ENCODE data around the gene FAM193A.
"Not testable (repeated sequence)": the region's sequence is repeated elsewhere in the genome, so short reads cannot be mapped to it uniquely, and the experiment has no call there.

The FAM193A gene

DNA sequence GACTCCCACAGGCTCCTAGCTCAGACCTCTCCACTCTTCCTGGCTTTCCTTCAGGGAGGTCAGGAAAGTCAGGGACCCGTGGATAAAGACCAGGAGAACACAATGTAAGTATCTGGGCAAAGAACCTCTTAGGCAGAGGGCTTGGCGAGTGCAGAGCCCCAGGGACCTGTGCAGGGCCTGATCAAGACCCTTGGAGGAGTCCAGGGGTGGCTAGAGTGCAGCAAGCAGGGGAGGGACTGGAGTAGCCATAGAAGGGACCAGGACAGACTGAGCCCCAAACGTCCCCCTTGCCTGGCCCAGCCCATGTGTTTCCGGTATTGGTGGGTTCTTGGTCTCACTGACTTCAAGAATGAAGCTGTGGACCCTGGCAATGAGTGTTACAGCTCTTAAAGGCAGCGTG, 225.6 kb downstream of the FAM193A start:
- H3K4me3 ChIP-seq (ENCODE audit: low read length) = no peak overlapping the region
- H3K4me2 ChIP-seq (ENCODE audit: low read length) = no peak overlapping the region
- H3K4ac ChIP-seq (ENCODE audit: low read depth, low read length) = no peak overlapping the region
- no peak overlapping the region for H3K27ac ChIP-seq (ENCODE audit: low read depth, low read length)
- no peak overlapping the region for H2BK120ac ChIP-seq (ENCODE audit: low read depth, low read length)
- DNase-seq = no peak
- no peak overlapping the region for H3K23ac ChIP-seq (ENCODE audit: low read length)
- H3K4me1 ChIP-seq (ENCODE audit: control insufficient read depth, low read depth, low read length) = no peaks in the 10 kb centered on the region
- H2BK5ac ChIP-seq (ENCODE audit: low read length) = no peak overlapping the region
- no CpG with 5 or more reads among the region's 5 CpGs for WGBS (ENCODE audit: extremely low coverage, insufficient coverage, low lambda C conversion rate)
- H3K9ac ChIP-seq (ENCODE audit: low read length) = no peak overlapping the region
- no peak overlapping the region for H2AK5ac ChIP-seq (ENCODE audit: low read length)
- H4K8ac ChIP-seq (ENCODE audit: low read depth, low read length) = no peak overlapping the region
- no peaks in the 10 kb centered on the region for H3K79me1 ChIP-seq (ENCODE audit: low read length)
- no peaks in the 10 kb centered on the region for H3K79me2 ChIP-seq (ENCODE audit: control insufficient read depth, insufficient read depth, low read length)
- H4K5ac ChIP-seq (ENCODE audit: low read length) = no peak overlapping the region
- no peak overlapping the region for H2BK15ac ChIP-seq (replicated peaks; ENCODE audit: low read depth)
- H3K18ac ChIP-seq (ENCODE audit: low read length) = no peak overlapping the region
- H3K36me3 ChIP-seq (ENCODE audit: control insufficient read depth, insufficient read depth, low read length) = no peaks in the 10 kb centered on the region
- no peak overlapping the region for H3K56ac ChIP-seq (ENCODE audit: low read length)
- no peaks in the 10 kb centered on the region for H3K27me3 ChIP-seq (ENCODE audit: insufficient read depth, low read length, poor library complexity)

GRCh38 chr4:2762486-2763370, 226.3 kb downstream of the FAM193A start:
- not testable (repeated sequence) for H3K9ac ChIP-seq (ENCODE audit: low read length); H3K18ac ChIP-seq (ENCODE audit: low read length); H4K8ac ChIP-seq (ENCODE audit: low read depth, low read length); H2AK5ac ChIP-seq (ENCODE audit: low read length); H3K4me2 ChIP-seq (ENCODE audit: low read length); H3K27ac ChIP-seq (ENCODE audit: low read depth, low read length); H3K36me3 ChIP-seq (ENCODE audit: control insufficient read depth, insufficient read depth, low read length); H2BK120ac ChIP-seq (ENCODE audit: low read depth, low read length); H3K4ac ChIP-seq (ENCODE audit: low read depth, low read length); H2BK5ac ChIP-seq (ENCODE audit: low read length); H3K56ac ChIP-seq (ENCODE audit: low read length); H3K27me3 ChIP-seq (ENCODE audit: insufficient read depth, low read length, poor library complexity); H3K79me1 ChIP-seq (ENCODE audit: low read length); H4K5ac ChIP-seq (ENCODE audit: low read length); H2BK15ac ChIP-seq (replicated peaks; ENCODE audit: low read depth); H3K4me1 ChIP-seq (ENCODE audit: control insufficient read depth, low read depth, low read length); H3K4me3 ChIP-seq (ENCODE audit: low read length); H3K23ac ChIP-seq (ENCODE audit: low read length); H3K79me2 ChIP-seq (ENCODE audit: control insufficient read depth, insufficient read depth, low read length)
- whole genome bisulfite sequencing (ENCODE audit: extremely low coverage, insufficient coverage, low lambda C conversion rate) = no CpG with 5 or more reads among the region's 42 CpGs
- DNase-seq = peak; percentile 26

DNA sequence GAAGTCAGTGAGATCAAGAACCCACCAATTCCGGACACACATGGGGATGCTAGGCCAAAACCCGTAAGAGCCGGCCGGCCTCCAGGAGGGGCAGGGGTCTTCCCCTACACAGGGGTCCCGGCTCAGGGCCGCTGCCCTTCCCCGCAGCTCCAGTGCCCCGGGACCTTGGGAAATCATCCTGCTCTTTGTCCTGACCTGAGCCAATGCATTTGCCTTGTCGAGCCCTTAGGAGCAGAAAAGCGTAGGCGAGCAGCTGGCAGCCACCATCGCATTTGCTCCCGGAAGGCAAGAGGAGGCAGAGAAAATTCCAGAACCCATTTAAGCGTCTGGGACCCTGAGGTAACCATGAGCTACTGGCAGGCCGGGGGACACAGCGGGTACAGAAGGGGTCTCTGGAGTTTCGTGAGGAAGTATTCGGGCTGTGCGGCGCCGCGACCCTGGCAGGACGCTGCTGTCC, 227.1 kb downstream of the FAM193A start:
- WGBS (ENCODE audit: extremely low coverage, insufficient coverage, low lambda C conversion rate) = no CpG with 5 or more reads among the region's 23 CpGs
- peak overlapping the region; percentile 71 for H3K9ac ChIP-seq (ENCODE audit: low read length)
- peak overlapping the region; percentile 67 for H3K4me2 ChIP-seq (ENCODE audit: low read length)
- H3K27me3 ChIP-seq (ENCODE audit: insufficient read depth, low read length, poor library complexity) = no peaks in the 10 kb centered on the region
- H3K56ac ChIP-seq (ENCODE audit: low read length) = peak overlapping the region; percentile 87
- no peak overlapping the region for H3K4me3 ChIP-seq (ENCODE audit: low read length)
- H2BK5ac ChIP-seq (ENCODE audit: low read length) = no peak overlapping the region
- H4K8ac ChIP-seq (ENCODE audit: low read depth, low read length) = no peak overlapping the region
- no peaks in the 10 kb centered on the region for H3K79me1 ChIP-seq (ENCODE audit: low read length)
- no peak overlapping the region for H4K5ac ChIP-seq (ENCODE audit: low read length)
- no peak overlapping the region for H2BK120ac ChIP-seq (ENCODE audit: low read depth, low read length)
- H3K27ac ChIP-seq (ENCODE audit: low read depth, low read length) = no peak overlapping the region
- no peak for DNase-seq
- no peak overlapping the region for H2BK15ac ChIP-seq (replicated peaks; ENCODE audit: low read depth)
- no peak overlapping the region for H2AK5ac ChIP-seq (ENCODE audit: low read length)
- H3K4me1 ChIP-seq (ENCODE audit: control insufficient read depth, low read depth, low read length) = no peaks in the 10 kb centered on the region
- H3K79me2 ChIP-seq (ENCODE audit: control insufficient read depth, insufficient read depth, low read length) = no peaks in the 10 kb centered on the region
- peak overlapping the region; percentile 87 for H3K4ac ChIP-seq (ENCODE audit: low read depth, low read length)
- no peak overlapping the region for H3K23ac ChIP-seq (ENCODE audit: low read length)
- no peaks in the 10 kb centered on the region for H3K36me3 ChIP-seq (ENCODE audit: control insufficient read depth, insufficient read depth, low read length)
- H3K18ac ChIP-seq (ENCODE audit: low read length) = peak overlapping the region; percentile 33

- Histone ChIP-seq H3K4ac (ENCODE audit: low read depth, low read length) (no peak overlapping the region), H3K4me2 (ENCODE audit: low read length) (no peak overlapping the region), H2AK5ac (ENCODE audit: low read length) (no peak overlapping the region), H3K36me3 (ENCODE audit: control insufficient read depth, insufficient read depth, low read length) (no peaks in the 10 kb centered on the region), H3K4me3 (ENCODE audit: low read length) (no peak overlapping the region), H3K9ac (ENCODE audit: low read length) (no peak overlapping the region), H3K23ac (ENCODE audit: low read length) (no peak overlapping the region), H3K4me1 (ENCODE audit: control insufficient read depth, low read depth, low read length) (no peaks in the 10 kb centered on the region), H3K56ac (ENCODE audit: low read length) (no peak overlapping the region), H3K27me3 (ENCODE audit: insufficient read depth, low read length, poor library complexity) (no peaks in the 10 kb centered on the region), H4K5ac (ENCODE audit: low read length) (no peak overlapping the region), H2BK15ac (replicated peaks; ENCODE audit: low read depth) (no peak overlapping the region), H3K79me1 (ENCODE audit: low read length) (no peaks in the 10 kb centered on the region), H3K79me2 (ENCODE audit: control insufficient read depth, insufficient read depth, low read length) (no peaks in the 10 kb centered on the region), H2BK120ac (ENCODE audit: low read depth, low read length) (no peak overlapping the region), H3K18ac (ENCODE audit: low read length) (no peak overlapping the region), H3K27ac (ENCODE audit: low read depth, low read length) (no peak overlapping the region), H4K8ac (ENCODE audit: low read depth, low read length) (no peak overlapping the region), H2BK5ac (ENCODE audit: low read length) (no peak overlapping the region)
- no peak for DNase-seq
- WGBS (ENCODE audit: extremely low coverage, insufficient coverage, low lambda C conversion rate) = no CpG with 5 or more reads among the region's 12 CpGs
Measured at GRCh38 chr4:2765832-2766526, 229.5 kb downstream of the FAM193A start.

- no peak overlapping the region for H3K4me2 ChIP-seq (ENCODE audit: low read length)
- no peaks in the 10 kb centered on the region for H3K36me3 ChIP-seq (ENCODE audit: control insufficient read depth, insufficient read depth, low read length)
- no peak overlapping the region for H2BK120ac ChIP-seq (ENCODE audit: low read depth, low read length)
- H3K4ac ChIP-seq (ENCODE audit: low read depth, low read length) = no peak overlapping the region
- no peak overlapping the region for H2BK15ac ChIP-seq (replicated peaks; ENCODE audit: low read depth)
- no peak overlapping the region for H3K9ac ChIP-seq (ENCODE audit: low read length)
- H4K8ac ChIP-seq (ENCODE audit: low read depth, low read length) = no peak overlapping the region
- H4K5ac ChIP-seq (ENCODE audit: low read length) = no peak overlapping the region
- H3K18ac ChIP-seq (ENCODE audit: low read length) = no peak overlapping the region
- H2BK5ac ChIP-seq (ENCODE audit: low read length) = no peak overlapping the region
- DNase-seq = no peak
- H3K79me1 ChIP-seq (ENCODE audit: low read length) = no peaks in the 10 kb centered on the region
- no peak overlapping the region for H2AK5ac ChIP-seq (ENCODE audit: low read length)
- H3K79me2 ChIP-seq (ENCODE audit: control insufficient read depth, insufficient read depth, low read length) = no peaks in the 10 kb centered on the region
- H3K27ac ChIP-seq (ENCODE audit: low read depth, low read length) = no peak overlapping the region
- H3K27me3 ChIP-seq (ENCODE audit: insufficient read depth, low read length, poor library complexity) = no peaks in the 10 kb centered on the region
- no peaks in the 10 kb centered on the region for H3K4me1 ChIP-seq (ENCODE audit: control insufficient read depth, low read depth, low read length)
- no peak overlapping the region for H3K23ac ChIP-seq (ENCODE audit: low read length)
- no peak overlapping the region for H3K56ac ChIP-seq (ENCODE audit: low read length)
- H3K4me3 ChIP-seq (ENCODE audit: low read length) = no peak overlapping the region
- WGBS (ENCODE audit: extremely low coverage, insufficient coverage, low lambda C conversion rate) = no CpG with 5 or more reads among the region's 5 CpGs
Measured at GRCh38 chr4:2767046-2767704, 230.7 kb downstream of the FAM193A start.

Measured in mesendoderm (in vitro differentiated cells).